GM21360 (cell line): ENCODE results near the gene PREPL.
"Not testable (repeated sequence)": the region's sequence is repeated elsewhere in the genome, so short reads cannot be mapped to it uniquely, and the experiment has no call there.

Source experiments
- ATAC-seq: cut with Tn5 transposase; IDR thresholded peaks from one replicate; pipeline ENCODE4 v1.9.1; 2021; ENCODE audit warnings: mild to moderate bottlenecking, moderate library complexity; ENCODE audit not compliant: unreplicated experiment

The PREPL gene

GRCh38 chr2:44361330-44362206, at the start of gene PREPL, which contains the start of gene CAMKMT:
TSS of gene PREPL (minus strand) at chr2:44361494. CDS start at chr2:44346342, 15,152 bp downstream.
TSS of gene CAMKMT (plus strand) at chr2:44361947.
- peak; percentile 83 for ATAC-seq

DNA sequence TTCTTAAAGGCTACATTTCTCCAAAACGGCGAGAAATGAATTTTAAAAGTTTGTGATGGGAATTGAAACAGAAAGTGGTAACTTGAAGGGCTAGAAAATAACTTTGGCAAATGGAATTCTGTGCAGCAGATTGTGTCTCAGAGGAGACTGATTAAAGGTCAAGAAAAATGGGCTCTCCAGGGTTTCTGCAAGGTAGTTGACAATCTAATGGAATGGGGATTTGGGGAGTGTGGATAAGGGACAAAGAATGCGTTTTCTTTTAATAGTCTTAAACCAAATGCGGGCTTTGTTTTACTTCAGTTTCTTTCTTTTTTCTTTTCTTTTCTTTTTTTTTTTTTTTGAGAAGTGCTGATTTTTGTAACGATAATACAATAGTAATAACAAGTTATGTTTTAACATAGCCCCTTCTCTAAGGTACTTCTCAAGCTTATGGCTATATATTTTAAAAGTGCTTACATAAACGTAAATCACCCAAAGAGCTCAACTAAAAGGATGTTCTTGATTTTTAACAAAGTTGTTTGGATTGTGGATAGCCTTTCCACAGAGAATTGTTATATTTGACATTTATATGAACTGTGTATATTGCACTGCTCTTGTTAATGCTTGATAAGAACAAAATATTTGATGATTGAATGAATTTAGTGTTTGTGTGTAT, 37.1 kb upstream of the PREPL start:
- no peak for ATAC-seq

GRCh38 chr2:44397447-44398175, 36.3 kb upstream of the PREPL start:
- ATAC-seq = no peak

DNA sequence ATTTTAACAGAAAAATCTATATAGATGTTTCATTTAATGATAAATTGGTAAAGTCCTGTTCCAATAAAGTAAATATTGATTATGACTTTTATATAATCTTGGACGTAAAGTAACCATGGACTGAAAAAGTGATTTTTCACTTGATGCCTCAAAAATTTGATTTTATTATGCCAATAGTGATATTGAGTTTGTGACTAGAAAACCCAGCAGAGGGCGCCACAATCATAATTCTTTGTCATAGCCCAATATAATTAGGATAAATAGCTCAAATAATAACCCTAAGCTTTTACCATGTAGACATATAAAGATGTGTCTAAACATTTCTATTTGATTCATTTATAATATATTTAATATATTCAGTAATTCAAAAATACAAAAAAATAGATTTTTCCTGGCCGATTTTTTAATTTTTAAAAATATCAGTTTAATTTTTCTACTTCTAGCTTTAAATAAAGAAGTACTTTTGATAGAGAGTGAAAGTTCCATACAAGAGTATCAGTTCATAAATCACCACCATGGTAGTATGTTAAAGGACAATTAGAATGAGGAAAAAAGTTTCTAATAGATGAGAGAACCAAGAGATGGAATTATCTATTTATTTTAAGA, 31.1 kb upstream of the PREPL start:
- no peak for ATAC-seq

DNA sequence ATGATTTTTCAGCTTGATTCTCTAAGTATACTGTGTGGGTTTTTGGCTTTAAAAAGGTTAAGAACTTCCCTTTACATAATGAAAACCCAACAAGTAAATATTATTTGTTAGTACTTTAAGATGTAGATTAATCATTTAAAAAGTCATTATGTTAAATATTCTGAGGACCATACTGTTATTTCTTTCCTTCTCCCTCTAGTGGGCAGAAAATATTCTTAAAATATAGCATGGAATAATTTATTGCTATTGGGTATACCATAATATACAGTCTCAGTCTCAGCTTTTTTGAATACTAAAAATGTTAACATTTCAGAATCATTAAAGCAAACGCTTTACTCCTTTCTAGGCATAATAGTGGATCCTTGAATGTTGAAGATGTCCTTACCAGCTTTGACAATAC, 28.6 kb upstream of the PREPL start:
- ATAC-seq = no peak

GRCh38 chr2:44388877-44389276, 27.6 kb upstream of the PREPL start:
- ATAC-seq = no peak

DNA sequence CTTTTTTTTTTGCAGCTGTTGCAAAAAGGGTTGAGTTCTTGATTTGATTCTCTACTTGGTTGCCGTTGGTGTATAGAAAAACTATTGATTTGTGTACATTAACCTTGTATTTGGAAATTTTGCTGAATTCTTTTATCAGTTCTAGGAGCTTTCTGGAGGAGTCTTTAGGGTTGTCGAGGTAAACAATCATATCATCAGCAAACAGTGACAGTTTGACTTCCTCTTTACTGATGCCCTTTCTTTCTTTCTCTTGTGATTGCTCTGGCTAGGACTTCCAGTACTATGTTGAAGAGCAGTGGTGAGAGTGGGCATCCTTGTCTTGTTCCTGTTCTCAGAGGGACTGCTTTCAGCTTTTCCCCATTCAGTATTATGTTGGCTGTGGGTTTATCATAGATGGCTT, 23.9 kb upstream of the PREPL start:
- not testable (repeated sequence) for ATAC-seq

- ATAC-seq = no peak
These were observed 16.2 kb upstream of the PREPL start for GRCh38 chr2:44377486-44377885.

- ATAC-seq = no peak
These were observed 11.0 kb upstream of the PREPL start for GRCh38 chr2:44372246-44372645.

DNA sequence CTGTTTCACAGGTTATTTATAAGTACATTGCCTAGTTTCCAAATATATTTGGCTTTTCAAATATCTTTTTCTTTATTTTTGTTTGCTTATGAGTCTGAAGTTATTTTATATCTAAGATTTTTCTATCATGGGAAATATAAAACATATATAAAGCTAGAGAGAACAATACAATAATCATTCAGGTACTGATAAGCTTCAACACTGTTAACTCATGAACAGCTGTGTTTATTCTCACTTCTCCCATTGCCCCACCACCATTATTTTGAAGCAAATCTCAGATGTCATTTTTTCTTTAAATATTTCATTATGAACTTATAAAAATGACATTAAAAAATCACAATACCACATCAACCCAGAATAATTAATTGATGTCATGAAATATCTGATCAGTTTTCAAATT, 10.2 kb upstream of the PREPL start:
- no peak for ATAC-seq

GRCh38 chr2:44369392-44369791, 8.1 kb upstream of the PREPL start:
- no peak for ATAC-seq

GRCh38 chr2:44367591-44367990, 6.3 kb upstream of the PREPL start:
- no peak for ATAC-seq

- no peak for ATAC-seq
These were observed 3.3 kb upstream of the PREPL start for GRCh38 chr2:44364604-44365003.

GRCh38 chr2:44362207-44363015, 1.1 kb upstream of the PREPL start:
- ATAC-seq = peak; percentile 20

- ATAC-seq = peak; percentile 3
These were observed 455 bp downstream of the PREPL start for GRCh38 chr2:44360749-44361329.

- no peak for ATAC-seq
These were observed 2.8 kb downstream of the PREPL start for GRCh38 chr2:44358503-44358902.

- ATAC-seq = no peak
These were observed 6.5 kb downstream of the PREPL start for GRCh38 chr2:44354761-44355160.

- no peak for ATAC-seq
These were observed 8.8 kb downstream of the PREPL start for GRCh38 chr2:44352510-44352909.

DNA sequence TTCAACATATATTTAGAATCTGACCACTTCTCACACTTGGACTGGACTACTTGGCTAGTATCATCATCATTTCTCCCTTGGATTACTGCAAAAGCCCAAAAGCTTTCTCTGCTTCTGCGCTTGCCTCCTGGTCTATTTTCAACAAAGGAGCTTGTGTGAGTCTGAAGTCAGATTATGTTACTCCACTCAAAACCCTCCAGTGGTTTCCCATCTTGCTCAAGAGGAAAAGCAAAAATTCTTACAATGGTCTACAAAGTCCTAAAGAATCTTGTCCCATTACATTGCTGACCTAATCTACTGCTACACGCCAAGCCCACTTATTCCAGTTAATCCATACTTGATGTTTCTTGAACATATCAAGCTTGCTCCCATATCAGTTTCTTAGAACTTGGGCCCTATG, 9.6 kb downstream of the PREPL start:
- no peak for ATAC-seq

- no peak for ATAC-seq
These were observed 10.2 kb downstream of the PREPL start for GRCh38 chr2:44351088-44351487.
